ENCODE measurements around the gene SLC47A1.
"Not testable (repeated sequence)": the region's sequence is repeated elsewhere in the genome, so short reads cannot be mapped to it uniquely, and the experiment has no call there.

SLC47A1 gene

DNA sequence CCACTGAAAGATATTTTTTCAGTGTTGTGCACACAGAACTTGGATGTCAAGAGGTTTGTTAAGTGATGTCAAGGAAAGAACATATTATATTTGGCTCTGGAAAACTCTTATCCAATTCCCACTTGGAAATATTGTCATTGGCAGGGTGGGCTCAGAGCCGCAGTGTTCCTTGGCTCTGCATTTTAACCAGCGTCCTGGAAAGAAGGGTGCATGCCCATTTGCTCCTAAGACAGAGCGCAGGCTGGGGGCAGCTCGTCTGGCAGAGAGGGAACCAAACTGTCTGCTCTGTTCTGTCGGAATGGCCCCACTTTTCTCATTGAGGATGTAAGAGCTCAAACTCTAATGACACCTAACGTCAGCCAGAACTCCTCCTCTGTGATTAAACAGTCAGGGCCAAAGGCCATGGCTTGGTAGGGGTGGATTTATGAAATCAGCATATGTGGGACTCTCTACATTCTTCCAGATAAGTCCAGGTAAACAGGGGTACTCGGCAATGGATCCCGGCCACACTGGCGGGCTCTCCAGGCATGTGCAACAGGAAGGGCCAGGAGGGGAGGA, 18.0 kb downstream of the SLC47A1 start:
- no peak for DNase-seq (ENCODE audit: low read depth in 1 of 2, low spot score in 1 of 2)

DNA sequence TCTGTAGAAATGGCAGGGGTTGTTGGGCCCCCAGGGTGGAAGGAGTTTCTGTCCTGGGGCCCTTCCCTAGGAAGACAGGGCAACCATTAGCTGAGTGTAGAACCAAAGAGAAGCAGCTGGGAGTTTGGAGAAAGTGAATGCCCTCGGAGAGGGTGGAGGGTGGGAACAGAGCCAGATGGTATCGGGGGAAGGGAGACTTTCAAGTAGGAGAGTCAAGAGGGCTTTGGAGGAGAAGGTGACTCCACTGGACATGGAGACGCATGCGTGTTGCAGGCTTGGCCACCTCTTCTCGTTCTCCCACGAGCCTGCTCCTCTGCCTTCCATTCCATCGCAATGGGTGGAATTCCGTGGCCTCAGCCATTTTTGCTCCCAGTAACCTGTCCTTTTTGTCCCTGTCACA, 19.4 kb downstream of the SLC47A1 start:
- no peak for DNase-seq (ENCODE audit: low read depth in 1 of 2, low spot score in 1 of 2)

DNA sequence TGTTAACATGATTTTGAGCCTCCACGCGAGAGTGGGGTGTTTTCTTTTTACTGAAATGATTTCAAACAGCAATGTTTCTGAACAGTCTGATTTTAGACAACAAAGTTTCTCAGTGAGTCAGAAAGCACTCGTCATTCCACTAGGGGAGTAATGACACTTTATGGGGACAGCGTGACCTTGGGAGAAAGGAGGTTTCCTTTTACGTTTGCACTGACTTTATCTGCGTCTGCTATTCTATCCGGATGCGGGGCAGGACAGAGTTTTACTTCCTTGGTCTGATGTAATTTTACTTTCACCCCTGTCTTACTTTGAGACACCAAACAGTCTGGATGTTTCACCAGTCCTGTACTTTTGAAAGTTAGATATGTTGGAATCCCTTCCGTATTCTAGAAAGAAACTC, 20.7 kb downstream of the SLC47A1 start:
- no peak for DNase-seq (ENCODE audit: low read depth in 1 of 2, low spot score in 1 of 2)

DNA sequence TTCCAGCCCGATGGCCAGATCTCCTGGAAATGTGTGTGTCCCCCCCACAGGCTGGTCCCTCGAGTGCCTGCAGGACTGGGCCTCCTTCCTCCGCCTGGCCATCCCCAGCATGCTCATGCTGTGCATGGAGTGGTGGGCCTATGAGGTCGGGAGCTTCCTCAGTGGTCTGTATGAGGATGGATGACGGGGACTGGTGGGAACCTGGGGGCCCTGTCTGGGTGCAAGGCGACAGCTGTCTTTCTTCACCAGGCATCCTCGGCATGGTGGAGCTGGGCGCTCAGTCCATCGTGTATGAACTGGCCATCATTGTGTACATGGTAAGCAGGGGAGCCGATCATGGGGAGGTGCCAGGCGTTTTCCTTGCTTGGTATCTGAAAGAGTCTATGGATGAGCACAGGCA, 22.1 kb downstream of the SLC47A1 start:
- no peak for DNase-seq (ENCODE audit: low read depth in 1 of 2, low spot score in 1 of 2)

DNA sequence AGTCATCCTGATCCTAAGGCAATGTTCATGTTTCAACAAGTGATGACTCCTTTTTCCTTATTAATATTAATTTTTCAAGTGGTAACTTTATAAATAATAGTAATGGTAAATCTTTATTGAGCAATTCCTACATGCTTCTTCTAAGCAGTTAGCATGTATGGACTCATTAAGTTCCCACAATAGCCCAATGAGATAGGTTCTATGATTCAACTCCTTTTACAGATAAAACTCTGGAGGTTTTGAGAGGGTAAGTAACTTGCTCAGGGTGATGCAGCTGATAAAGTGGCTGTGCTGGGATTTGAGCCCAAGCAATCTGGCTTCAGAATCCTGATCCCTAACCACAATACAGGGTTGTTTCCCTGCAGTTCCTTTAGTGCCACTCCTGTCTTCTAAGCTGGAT, 25.3 kb downstream of the SLC47A1 start:
- no peak for DNase-seq (ENCODE audit: low read depth in 1 of 2, low spot score in 1 of 2)

DNA sequence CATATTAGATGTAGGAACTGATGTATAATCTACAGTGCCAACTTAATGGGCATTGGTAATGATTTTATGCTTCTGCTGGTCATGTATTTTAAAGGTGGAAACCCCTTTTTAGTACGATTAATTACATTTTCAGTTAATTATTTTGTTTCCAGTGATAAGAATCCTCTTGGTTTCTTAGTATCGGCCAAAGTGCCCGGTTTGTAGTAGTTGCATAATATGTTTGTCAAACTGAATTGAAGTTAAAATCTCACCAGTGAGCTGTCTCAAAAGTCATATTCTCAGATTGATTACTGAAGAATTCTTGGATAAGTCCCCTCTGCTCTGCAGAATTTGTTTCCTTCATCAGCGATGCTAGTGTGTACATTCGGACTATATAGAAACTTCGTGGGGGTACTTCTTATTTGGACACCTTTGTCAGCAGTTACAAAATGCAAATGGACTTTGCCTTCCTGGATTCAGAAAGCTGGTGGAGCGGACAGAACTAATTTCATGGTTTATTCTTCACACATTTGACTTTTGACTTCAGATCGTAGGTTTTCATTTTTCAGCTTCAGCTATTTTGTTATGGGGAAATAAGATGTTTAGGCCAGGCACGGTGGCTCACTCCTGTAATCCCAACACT, 28.2 kb downstream of the SLC47A1 start:
- no peak for DNase-seq (ENCODE audit: low read depth in 1 of 2, low spot score in 1 of 2)

DNA sequence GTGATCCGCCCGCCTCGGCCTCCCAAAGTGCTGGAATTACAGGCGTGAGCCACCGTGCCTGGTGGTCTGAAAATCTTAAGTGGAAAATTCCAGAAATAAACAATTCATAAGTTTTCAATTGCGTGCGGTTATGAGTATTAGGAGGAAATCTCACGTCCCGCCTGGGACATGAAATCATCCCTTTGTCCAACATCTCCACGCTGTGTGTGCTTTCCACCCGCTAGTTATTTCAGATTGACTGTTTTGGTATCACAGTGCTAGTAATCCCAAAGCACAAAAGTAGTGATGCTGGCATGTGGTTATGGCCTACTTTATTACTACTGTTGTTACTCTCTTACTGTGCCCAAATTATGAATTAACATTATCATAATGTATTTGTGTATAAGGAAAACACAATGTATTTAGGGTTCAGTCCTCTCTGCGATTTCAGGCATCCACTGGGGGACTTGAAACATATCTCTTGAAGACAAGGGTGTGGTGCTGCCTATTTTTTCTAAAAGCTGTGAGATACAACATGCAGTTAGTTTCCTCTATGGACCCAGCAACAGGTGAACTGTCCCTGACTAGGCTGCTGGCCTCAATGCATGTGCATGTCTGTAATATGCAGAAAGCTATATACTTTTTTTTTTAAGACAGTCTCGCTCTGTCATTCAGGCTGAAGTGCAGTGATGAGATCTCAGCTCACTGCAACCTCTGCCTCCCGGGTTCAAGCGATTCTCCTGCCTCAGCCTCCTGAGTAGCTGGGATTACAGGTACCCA, 32.3 kb downstream of the SLC47A1 start:
- DNase-seq (ENCODE audit: low read depth in 1 of 2, low spot score in 1 of 2) = no peak

DNA sequence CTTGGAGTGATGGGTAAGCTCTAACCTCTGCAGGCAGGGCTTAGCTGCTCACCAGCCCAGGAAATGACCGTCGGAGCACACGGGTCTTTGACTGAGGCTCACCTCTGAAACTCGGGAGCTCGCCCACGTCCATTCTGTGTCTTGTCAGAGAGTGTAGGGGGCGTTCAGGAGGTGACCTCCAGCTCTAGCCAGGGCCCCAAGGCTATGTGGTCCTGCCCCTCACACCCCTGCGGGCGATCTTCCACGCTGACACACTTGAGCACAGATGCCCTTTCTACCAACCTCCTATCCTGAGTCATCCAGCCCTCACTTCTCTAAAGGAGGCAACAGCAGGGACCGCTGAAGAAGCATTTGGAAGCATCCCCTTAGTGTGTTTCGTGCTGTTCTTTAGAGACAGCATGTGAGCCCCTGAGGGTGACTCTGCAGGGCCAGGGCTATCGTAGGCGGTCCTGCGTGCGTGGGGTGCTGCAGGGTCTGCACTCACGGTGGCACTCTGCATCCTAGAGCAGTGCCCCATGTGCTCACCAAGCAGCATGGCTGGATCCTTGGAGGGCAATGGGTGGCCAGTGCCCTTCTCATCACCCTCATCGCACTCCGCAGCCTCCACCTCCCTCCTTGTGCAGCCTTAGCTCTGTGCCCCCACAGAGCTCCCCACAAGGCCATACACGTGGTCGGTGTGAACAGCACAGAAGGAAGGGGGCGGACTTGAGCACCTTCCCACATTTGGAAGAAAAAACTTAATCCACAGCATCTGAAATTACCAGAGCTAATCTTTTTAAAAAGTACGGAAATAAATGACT, 33.8 kb downstream of the SLC47A1 start:
- no peak for DNase-seq (ENCODE audit: low read depth in 1 of 2, low spot score in 1 of 2)

DNA sequence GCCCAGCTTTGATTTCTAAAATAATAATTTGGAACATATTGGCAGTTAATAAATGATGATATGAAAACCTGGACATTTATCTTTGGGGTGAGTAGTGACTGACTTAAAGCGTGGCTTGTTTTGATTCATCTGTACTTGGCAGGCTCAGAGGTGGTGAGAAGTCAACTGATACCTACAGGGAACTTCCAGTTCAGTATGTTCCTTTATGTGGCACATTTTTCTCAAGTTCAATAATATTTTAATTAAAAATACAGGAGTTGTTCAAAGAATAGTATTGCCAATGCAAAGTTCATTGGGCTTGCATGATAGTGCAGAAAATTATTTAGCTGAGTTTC, 34.3 kb downstream of the SLC47A1 start:
- no peak for DNase-seq (ENCODE audit: low read depth in 1 of 2, low spot score in 1 of 2)

DNA sequence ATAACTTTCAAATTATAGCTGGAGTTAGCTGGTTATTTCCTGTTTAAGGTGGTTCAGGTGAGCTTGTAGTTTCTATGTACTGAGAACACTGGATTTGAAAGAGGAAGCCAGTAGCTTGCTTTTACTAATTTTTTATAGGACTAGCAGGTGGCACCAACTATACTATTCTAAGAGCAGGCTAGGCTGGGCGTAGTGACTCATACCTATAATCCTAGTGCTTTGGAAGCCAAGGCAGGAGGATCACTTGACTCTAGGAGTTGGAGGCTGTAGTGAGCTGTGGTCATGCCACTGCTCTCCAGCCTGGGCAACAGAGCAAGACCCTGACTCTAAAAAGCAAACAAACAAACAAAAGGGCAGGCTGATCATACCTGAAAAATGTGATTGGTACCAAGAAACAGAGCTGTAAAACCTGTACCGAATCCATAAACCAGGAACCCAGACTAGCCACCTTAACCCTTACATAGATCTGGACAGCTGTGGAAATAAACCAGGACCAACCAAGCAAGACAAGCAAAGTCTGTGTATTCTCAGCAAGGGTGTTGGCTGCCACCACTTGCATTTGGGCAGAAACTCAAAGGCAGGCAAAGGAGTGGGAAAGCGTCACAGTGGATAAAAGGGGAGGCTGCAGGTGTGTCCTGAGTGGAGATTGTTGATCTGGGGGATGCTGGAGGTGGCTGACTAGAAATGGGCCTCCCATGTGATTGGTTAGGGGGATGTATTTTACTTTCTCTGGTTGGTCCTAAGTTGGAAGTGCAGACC, 36.3 kb downstream of the SLC47A1 start:
- DNase-seq (ENCODE audit: low read depth in 1 of 2, low spot score in 1 of 2) = no peak

DNA sequence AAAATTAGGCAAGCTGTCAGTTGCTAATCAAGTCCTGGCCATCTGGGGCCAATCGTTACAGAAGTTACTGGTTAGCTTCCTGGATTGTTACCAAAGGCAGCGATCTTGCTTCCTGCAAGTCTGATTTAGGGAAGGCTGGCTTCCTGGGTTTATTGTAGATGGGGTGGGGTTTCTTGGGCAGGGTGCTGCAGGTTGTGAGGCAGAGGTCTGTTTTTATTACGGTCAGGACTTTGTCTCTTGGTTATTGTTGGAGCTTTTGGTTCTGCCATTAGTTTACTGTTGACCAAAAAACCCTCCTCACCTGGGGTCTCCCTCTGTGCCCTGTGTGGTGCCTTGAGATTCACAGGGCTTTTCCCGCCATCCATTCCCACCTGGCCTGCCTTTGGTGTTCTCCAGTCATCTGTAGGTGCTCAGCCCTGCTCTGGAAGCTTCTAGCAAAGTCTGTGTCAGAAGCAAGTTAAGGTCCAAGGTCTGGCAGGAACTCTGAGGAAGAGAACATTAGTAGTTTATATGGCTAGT, 36.9 kb downstream of the SLC47A1 start:
- no peak for DNase-seq (ENCODE audit: low read depth in 1 of 2, low spot score in 1 of 2)

DNA sequence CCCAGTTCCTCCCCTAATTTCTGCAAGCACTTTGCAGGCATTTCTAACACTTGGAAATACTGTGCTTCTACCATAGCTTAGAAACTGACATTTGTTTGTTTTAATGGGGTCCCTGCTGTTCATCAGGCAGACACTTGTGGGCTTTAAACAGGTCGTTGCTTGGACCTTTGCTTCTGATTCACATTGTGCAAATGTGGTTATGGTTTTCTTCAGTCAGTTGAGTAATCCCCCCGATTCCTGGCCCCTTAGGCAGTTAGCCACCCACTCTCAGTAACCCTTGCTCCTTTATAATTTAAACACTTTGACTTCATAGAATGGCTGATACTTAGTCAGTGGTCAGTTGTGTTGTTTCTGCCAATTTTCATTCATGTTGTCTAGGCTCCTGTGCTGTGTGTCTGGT, 39.4 kb downstream of the SLC47A1 start:
- no peak for DNase-seq (ENCODE audit: low read depth in 1 of 2, low spot score in 1 of 2)

DNA sequence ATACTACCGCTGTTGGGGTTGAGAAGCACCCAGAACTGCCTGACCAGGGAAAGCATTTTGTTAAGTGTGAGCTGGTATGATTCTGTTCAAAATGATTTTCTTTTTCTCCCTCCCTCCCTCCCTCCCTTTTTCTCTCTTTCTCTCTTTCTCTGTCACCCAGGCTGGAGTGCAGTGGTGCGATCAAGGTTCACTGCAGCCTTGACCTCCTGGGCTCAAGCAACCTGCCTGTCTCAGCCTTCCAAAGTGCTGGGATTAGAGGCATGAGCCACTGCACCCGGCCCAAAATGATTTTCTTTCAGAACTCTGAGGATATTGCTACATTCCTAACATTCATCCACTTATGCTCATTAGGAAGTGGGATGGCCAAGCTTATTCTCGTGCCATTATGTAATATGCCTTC, 41.3 kb downstream of the SLC47A1 start:
- DNase-seq (ENCODE audit: low read depth in 1 of 2, low spot score in 1 of 2) = no peak

DNA sequence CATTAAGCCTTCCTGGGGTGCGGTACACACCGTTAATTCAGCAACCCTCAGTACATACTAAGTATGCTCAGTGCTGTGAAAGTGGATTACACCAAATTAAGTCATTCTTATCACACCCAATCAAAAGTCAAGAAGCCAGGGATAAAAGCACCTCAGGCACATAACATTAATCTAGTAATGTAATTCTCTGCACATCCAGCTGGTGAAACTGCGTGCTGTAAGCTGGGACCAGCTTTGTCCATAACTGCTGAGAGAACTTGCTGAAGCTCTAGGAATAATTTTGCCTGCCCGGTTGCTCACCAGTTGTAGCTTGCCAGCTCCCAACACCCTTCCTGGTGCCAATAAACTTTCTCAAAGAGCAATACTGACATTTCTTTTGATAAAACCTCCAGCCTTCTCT, 44.9 kb downstream of the SLC47A1 start:
- DNase-seq (ENCODE audit: low read depth in 1 of 2, low spot score in 1 of 2) = no peak

DNA sequence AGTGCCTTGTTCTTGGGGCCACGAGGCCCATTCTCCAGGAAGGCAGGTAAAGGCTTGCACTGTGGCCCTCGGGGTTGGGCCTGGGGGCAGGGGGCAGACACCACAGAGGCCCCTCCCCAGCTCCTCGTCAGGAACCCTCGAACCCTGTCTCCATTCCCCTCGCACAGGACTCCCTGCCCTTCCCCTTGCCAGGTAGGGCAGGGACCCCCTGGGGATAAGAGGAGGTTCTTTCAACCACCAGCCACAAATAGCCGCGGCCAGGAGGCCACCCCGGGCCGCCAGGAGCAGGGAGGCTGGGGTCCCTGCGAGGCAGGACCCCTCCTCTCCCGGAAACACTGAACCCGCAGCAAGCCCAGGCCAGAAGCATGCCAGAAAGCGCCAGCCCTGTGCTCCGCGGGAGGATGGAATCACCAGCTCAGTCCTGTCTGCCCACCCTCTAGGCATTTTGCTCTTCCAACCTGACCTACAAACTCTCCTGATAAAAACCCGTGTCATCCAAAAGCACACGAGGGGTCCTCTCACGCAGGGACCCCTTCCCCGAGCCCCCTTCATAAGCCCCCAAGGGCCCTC, 45.6 kb downstream of the SLC47A1 start:
- no peak for DNase-seq (ENCODE audit: low read depth in 1 of 2, low spot score in 1 of 2)

DNA sequence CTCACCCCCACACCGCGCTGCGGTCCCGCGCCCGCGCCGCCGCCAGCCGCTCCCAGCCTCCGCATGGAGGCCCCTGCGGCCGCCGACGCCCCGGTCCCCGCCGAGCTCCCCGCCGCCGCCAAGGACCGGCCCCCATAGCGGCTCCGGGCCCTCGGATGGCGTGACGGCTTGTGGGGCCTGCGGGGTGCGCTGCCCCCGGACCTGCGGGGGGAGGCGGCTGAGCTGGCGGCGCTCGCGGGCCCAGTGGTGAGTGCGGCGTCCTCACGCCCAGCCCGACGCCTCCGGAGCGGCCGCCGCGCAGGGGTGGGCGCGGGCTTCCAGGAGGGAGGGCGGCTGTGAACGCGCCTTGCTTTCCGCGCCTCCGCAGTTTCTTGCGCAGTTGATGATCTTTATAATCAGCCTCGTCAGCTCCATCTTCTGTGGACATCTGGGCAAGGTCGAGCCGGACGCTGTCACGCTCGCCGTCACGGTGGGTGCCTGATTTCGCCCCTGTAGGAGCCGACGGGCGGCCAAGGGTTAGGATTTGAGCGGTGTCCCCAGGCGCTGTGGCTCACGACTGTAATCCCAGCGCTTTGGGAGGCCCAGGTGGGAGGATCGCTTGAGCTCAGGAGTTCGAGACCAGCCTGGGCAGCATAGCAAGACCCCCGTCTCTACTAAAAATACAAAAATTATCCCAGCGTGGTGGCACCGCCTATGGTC, 46.4 kb downstream of the SLC47A1 start:
- DNase-seq (ENCODE audit: low read depth in 1 of 2, low spot score in 1 of 2) = no peak

DNA sequence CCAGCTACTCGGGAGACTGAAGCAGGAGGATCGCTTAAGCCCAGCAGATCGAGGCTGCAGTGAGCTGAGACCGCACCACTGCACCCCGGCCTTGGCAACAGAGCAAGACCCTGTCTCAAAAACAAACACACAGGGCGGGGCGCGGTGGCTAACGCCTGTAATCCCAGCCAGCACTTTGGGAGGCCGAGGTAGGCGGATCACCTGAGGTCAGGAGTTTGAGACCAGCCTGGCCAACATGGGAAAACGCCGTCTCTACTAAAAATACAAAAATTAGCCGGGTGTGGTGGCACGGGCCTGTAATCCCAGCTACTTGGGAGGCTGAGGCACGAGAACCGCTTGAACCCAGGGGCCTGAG, 46.9 kb downstream of the SLC47A1 start:
- DNase-seq (ENCODE audit: low read depth in 1 of 2, low spot score in 1 of 2) = not testable (repeated sequence)

DNA sequence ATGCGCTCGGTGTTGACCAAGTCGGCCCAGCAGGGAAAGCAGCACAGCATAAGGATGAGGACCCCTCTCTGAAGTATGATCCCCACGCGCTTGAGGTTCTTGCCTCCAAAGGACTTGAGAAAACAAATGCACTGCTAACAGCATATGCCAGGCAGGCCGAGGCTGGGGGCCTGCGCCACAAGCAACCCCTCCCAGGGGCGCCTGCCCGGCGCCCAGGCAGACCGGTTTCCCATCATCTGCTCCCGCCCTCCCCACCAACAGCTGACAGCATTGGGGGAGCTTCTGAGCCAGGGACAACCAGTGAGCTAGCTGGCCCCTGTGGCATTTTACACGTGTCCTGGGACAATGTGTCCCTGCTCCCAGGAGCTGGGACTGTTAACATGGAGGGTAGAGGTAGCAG, 48.5 kb downstream of the SLC47A1 start:
- not testable (repeated sequence) for DNase-seq (ENCODE audit: low read depth in 1 of 2, low spot score in 1 of 2)

DNA sequence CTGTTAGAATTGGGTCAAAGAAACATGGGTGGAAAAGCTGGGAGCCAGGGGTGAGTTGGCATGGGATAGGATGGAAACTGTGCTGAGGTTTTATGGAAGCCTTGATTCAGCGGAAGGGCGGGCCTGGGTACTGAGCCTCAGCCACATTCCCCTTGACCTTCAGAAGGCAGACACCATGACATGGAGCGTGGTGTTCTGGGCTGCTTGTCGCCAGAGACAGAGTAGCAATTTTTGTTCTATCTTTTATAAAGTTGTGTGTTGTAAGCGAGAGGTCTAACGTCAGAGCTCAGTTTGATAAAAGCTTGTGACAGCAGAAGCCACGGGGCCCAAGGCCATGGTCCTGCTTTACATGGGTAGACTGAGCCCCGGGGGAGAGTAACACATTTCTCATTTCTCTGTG, 50.2 kb downstream of the SLC47A1 start:
- no peak for DNase-seq (ENCODE audit: low read depth in 1 of 2, low spot score in 1 of 2)

DNA sequence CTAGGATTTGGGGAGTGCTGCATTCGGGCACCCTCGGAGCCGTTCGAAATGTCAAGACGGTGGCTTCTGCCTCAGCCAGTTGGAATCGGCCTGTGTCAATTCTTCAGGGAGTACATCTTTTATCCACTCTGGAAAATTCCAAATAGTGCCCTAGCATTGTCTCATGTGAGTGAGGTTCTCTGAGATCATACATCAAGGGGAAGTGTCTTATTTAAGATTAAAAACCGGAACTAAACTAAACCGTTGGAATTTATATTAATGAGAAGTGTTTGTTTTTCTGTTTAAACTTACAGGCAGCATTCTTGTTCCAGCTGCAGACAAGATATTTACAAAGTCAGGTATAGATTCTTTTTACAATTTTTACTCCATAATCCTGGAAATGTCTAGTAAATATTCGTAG, 56.8 kb downstream of the SLC47A1 start:
- DNase-seq (ENCODE audit: low read depth in 1 of 2, low spot score in 1 of 2) = no peak
